ENCODE measurements around the gene MKLN1.

- TF ChIP-seq CTCF (IDR thresholded peaks at IDR 0.05) (no peak), POLR2A (IDR thresholded peaks at IDR 0.05) (no peak)
These were observed 161.5 kb downstream of the MKLN1 start for GRCh38 chr7:131489196-131489595.
